Stimulated activated naive CD4-positive, alpha-beta T cell (primary cell): ENCODE results near the gene EDNRA.
"Not testable (repeated sequence)": the region's sequence is repeated elsewhere in the genome, so short reads cannot be mapped to it uniquely, and the experiment has no call there.

Experiments
- DNase-seq, 6 experiments: peaks; one replicate each; lab custom pipeline; 2025; lab: John Stamatoyannopoulos, UW

Gene EDNRA

DNA sequence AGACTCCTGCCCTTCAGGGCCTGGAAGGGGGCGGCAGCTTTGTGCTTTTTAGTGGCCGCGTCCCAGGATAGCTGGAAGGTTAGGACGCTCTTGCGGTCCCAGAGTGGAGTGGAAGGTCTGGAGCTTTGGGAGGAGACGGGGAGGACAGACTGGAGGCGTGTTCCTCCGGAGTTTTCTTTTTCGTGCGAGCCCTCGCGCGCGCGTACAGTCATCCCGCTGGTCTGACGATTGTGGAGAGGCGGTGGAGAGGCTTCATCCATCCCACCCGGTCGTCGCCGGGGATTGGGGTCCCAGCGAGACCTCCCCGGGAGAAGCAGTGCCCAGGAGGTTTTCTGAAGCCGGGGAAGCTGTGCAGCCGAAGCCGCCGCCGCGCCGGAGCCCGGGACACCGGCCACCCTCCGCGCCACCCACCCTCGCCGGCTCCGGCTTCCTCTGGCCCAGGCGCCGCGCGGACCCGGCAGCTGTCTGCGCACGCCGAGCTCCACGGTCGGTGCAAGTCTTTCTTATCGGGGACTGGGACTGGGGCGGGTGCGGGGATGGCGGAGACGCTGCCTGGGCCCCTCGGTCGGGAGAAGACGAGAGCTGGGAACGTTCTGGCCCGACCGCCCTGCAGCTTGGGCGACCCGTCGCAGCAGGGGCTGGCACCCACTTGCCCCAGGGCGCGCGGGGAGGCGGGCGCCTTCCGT, at the start of gene EDNRA:
Gene EDNRA, plus strand, starts transcription at position 207 of the 686 bp plus-strand sequence. CDS start 4,585 bp downstream, outside the sequence.
- DNase-seq: no peak

DNA sequence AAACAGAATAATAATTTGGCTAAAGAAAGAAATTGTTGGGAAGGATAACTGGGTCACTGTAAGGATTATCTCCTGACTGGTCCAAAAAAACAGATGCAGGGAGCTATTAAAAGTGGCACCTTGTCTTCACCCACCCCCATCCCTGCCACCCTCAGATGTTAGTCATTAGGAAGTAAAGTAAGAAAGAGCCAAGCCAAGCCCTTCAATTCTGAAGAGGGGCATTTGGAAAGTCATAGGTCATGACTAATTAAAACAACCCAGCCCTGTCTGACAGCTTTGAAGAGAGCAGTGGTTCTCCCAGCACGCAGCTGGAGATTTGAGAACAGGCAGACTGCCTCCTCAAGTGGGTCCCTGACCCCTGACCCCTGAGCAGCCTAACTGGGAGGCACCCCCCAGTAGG, 46.5 kb upstream of the EDNRA start:
- not testable (repeated sequence) for DNase-seq

- DNase-seq: no peak
Observed at GRCh38 chr4:147440442-147440841, 40.5 kb upstream of the EDNRA start.

DNA sequence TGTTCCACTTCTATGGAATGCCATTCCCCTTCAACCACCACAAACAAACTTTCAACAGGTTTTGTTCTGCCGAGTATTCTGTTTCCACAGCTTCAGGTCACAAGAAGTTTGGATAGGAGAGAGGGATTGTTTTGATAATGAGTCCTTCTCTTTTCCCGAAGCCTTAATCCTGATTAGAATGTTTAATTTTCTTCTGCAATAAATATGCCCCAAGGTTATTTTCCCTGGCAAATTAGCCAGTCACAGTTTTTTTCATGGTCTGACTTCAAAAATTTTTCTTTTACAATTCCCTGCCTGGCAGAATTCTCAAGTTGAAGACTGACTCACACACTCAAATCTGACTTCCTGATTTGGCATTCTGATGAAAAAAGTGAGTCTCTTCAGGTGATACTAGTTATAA, 33.1 kb upstream of the EDNRA start:
- no peak for DNase-seq

- no peak for DNase-seq
Observed at GRCh38 chr4:147453561-147454141, 27.2 kb upstream of the EDNRA start.

DNA sequence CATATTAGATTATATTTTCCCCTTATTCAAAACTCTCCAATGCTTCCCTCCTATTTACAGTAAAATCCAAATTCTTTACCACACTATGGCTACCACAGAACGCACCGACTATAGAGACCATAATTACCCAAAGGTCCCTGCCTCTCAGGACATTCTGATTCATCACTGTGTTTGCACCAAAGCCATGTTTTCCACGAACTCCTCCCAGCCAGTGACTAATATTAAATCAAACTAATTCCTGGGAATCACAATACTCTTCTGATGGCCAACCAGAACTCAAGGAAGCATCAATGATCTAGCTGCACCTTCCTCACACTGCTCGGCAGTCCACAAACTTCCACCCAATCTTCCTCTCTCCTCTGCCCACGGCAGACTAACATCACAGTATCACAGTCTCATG, 24.2 kb upstream of the EDNRA start:
- no peak for DNase-seq

DNA sequence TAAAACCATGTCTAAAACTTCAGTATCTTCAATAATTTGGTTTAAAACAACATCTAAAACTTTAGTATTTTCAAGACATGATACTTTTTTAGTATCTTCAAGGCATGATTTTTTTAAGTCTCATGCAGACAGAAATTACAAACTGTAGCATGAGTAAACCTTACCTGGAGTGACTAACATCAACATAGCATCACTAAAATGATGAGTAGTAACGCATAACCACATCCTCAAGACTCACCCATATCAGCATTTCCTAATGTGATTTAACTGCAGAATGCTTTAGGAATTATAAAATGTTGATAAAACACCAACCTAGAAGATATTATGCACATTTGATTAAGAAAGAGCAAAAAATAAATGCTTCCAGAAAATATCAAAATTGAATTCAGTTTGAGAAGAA, 19.7 kb upstream of the EDNRA start:
- no peak for DNase-seq

DNA sequence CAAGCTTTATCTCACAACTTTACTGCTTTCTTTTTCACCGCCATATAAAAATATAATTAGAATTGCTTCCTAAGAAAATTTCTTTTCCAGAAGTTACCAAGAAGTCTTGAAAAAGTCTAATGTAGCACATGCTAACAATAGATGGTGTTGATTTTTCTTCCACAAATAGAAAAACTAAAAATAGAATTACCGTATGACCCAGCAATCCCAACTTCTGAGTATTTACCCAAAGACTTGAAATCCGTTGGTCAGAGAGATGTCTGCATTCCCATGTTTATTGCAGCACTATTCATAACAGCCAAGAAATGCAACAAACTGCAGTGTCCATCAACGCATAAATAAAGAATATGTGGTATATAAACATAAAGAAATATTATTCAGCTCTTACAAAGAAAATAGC, 17.8 kb upstream of the EDNRA start:
- no peak for DNase-seq

DNA sequence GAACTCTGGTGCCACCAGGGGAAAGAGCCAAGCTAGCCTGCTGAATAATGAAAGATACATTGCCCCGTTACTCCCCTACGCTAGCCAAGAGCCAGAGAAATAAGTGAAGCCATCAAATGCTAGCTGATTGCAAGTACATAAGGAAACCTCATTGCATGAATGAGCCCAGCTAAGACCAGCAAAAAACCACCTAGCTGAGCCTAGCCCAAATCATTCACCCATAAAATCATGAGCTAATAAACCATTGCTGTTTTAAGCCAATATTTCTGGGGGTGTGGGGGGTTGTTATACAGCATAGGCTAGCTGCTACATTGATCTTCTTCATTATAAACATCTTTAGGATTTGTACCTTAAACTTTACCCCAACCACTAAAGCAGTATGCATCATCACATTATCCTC, 15.4 kb upstream of the EDNRA start:
- DNase-seq: no peak

- no peak for DNase-seq
Observed at GRCh38 chr4:147477439-147477838, 3.5 kb upstream of the EDNRA start.

- no peak for DNase-seq
Observed at GRCh38 chr4:147479376-147479775, 1.5 kb upstream of the EDNRA start.

GRCh38 chr4:147479786-147480185, 1.1 kb upstream of the EDNRA start:
- DNase-seq: no peak

DNA sequence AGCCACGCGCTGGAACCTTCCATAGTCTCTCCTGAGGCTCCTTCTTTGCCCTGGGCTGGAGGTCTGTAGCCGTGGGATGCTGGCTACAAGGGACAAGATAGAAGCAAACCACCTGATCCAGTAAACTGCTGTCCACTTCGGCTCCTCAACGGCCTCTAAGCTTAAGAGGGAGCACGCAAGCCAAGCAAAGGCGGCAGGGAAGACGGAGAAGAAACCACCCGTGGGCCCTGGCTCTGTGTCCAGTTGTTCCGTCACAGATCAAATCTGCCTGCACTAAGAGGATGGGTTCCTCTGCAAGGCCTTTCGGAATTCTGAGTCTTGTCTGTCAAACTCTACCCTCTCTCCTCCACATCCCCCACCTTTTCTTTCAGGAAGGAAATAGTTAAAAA, 401 bp upstream of the EDNRA start:
- DNase-seq: no peak

DNA sequence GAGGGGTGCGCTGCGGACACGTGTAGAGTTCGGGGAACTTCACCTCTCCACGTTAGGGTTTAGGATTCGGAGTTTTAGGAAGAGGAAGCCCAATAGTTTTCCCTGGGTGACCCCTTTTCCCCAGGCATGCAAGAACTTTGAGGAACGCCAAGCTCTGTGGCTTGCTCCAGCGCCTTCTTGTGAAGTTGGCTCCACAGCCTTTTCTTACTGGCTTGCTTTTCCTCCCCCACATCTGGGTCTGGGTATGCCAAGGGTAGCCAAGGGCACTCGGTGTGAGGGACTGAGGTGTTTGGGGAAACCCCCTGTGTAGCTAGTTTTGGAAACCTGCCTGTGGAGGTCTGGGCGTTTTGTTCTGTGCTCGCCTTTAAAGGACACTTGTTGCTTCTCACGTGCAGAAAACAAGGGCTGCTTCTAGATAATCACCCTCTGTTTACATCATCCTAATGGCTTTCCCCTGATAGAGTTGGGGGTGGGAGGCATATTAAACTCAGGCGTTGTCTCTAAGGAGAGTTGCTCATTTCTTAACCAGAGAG, 746 bp downstream of the EDNRA start:
- DNase-seq: no peak

DNA sequence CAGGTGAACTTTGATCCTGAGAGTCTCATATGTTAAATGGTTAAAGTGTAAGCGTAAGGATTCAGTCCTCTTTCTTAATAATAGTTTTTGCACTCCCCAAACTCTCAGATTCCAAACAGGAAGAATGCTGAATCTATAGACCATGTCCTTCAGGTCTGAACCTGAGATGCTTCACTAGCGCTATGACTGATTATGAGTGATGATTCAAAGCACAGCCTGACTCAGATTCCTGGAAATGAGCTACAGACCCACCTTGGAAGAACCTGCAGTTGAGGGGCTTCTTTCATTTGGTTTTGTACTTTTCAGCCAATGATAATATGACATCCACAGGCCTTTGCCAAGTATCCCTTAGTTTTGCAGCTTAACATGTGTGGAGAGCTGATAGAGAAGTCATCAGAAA, 1.4 kb downstream of the EDNRA start:
- no peak for DNase-seq

DNA sequence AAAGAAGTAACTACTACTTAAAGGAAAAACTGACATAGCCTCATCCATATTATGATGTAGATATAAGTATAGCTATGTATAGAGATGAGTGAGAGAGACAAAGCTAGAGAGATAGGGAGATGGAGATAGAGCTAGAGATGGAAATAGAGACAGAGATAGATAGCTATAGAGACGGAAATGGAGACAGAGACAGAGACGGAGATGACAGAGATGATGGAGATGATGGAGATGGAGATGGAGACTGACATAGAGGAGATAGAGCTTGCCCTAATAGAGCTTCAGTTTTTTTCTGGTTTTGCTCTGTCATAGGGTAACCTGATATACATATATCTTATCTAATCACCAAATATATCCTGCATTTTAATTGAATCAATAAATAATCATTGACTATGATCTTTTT, 4.3 kb downstream of the EDNRA start:
- no peak for DNase-seq

GRCh38 chr4:147487616-147488015, 6.7 kb downstream of the EDNRA start:
- DNase-seq: no peak

GRCh38 chr4:147488556-147488955, 7.7 kb downstream of the EDNRA start:
- no peak for DNase-seq

DNA sequence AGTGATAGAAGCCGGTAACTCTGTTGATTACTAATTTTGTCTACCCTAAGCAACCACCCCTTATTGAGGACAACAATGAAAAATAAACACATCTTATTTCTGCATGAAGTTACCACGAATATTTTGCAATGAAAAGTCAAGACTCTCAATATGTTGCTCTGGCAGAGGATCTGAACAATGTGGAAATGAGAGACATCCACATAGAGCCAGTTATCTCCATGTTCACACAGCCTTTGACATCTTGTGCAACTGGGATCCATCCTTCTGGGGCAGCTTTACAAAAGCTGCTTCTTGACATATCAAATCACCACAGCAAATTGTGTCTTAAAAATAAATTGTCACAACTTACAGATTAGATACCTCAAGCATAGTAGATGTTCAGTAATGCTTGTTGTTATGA, 10.2 kb downstream of the EDNRA start:
- no peak for DNase-seq

DNA sequence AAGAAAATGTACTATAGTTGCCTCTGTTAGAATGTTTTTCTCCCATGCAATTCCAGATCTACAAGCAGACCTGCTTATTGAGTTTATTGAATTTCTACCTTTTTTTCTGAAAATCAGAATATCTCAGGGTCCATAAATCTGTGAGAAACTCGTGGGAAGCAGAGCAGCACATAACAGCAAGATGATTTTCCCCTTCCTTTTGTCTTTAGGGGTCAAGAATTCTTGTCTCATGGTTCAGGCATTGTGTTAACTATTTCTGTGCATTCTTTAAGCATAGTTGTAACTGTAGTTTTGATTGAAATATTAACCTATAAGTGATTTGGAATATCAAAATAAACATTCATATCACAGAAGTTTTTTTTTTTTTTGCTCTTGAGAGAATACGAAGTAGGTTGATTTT, 11.4 kb downstream of the EDNRA start:
- DNase-seq: no peak

GRCh38 chr4:147492761-147493160, 11.9 kb downstream of the EDNRA start:
- no peak for DNase-seq

GRCh38 chr4:147493307-147493706, 12.4 kb downstream of the EDNRA start:
- no peak for DNase-seq

DNA sequence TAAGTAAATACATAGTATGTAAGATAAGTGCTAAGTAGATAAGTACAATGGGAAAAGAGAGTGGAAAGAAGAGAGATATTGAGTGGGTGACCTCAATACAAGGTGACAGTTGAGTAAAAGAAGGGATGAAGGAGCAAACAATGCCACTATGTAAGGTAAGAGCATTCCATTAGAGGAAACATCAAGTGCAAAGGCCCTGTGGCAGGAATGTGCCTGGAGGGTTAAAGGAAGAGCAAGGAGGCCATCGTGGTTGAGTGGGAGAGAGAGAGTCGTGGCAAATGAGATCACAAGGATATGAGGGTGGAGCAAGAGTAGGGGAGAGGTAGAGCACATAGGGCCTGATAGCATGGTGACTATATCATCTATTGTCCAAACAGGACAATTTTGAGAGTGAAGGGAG, 13.4 kb downstream of the EDNRA start:
- DNase-seq: no peak

DNA sequence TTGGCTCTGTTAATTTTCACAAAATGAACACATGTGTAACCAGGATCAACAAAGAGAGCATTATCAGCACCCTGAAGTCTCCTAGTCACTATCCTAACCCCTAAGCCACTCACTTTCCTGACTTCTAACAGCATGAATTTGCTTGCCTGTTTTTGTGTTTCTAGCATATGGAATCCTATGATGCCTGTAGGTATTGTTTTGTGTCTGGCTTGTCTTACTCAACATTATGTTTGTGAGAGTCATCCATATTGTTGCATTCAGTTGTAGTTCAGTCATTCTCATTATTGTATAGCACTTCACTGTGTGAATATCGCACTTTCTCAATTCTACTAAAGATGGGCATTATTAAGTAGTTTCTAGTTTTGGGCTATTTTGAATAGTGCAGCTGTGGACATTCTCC, 15.6 kb downstream of the EDNRA start:
- DNase-seq: no peak
